Osteoblast (primary cell): ENCODE measurements around the gene TBCD. TPM values are rescaled to one million over a fixed set of nuclear protein-coding genes. Genes with fewer than 3 reads are reported as not detected.
A peak's percentile ranks its signal among the peaks of the same experiment; 100 is the strongest.

ENCODE experiments used
- DNase-seq: peaks from one replicate; pipeline ENCODE4 v3.0.0; 2011; ENCODE audit warnings: low spot score, mixed read lengths; ENCODE audit not compliant: insufficient read length; ENCODE audit errors: missing footprints
- H2AFZ ChIP-seq: 2 replicates; pipeline ENCODE4 v1.6.0; 2011; ENCODE audit warnings: mild to moderate bottlenecking, low read length
- H3K27ac ChIP-seq: 2 replicates; pipeline ENCODE4 v1.5.1; 2011; ENCODE audit warnings: mild to moderate bottlenecking, low read depth, low read length, moderate library complexity
- H3K27me3 ChIP-seq: 2 replicates; pipeline ENCODE4 v1.6.0; 2012; ENCODE audit warnings: mild to moderate bottlenecking, control low read depth, inconsistent platforms, low read length, moderate library complexity; ENCODE audit not compliant: insufficient read depth
- H3K36me3 ChIP-seq: 2 replicates; pipeline ENCODE4 v1.5.1; 2011; ENCODE audit warnings: mild to moderate bottlenecking, low read length, control low read depth, moderate library complexity; ENCODE audit not compliant: insufficient read depth
- H3K4me1 ChIP-seq: 2 replicates; pipeline ENCODE4 v1.5.1; 2011; ENCODE audit warnings: mild to moderate bottlenecking, low read length, control low read depth, moderate library complexity; ENCODE audit not compliant: insufficient read depth
- H3K4me2 ChIP-seq: 2 replicates; pipeline ENCODE4 v1.6.0; 2011; ENCODE audit warnings: mild to moderate bottlenecking, low read length; ENCODE audit not compliant: insufficient read depth
- H3K4me3 ChIP-seq: fragments of 200-600 bp; sonication (generic); 3 replicates; pipeline ENCODE4 v1.5.1; 2012; ENCODE audit warnings: mild to moderate bottlenecking, low read length, inconsistent platforms; ENCODE audit not compliant: insufficient read depth
- H3K79me2 ChIP-seq: 2 replicates; pipeline ENCODE4 v1.6.0; 2012; ENCODE audit warnings: mild to moderate bottlenecking, low read length, control low read depth, inconsistent platforms; ENCODE audit not compliant: insufficient read depth
- H3K9me3 ChIP-seq: 2 replicates; pipeline ENCODE4 v1.5.1; 2011; ENCODE audit warnings: low read depth, low read length, control low read depth
- H4K20me1 ChIP-seq: 2 replicates; pipeline ENCODE4 v1.6.0; 2012; ENCODE audit warnings: mild to moderate bottlenecking, low read length, control low read depth; ENCODE audit not compliant: insufficient read depth
- CTCF ChIP-seq: IDR thresholded peaks from 2 replicates; pipeline ENCODE4 v1.5.1; 2011; ENCODE audit warnings: mild to moderate bottlenecking, low read depth, low read length, moderate library complexity; ENCODE audit errors: extremely low read depth
- total RNA-seq: library from RNA; depleted of rRNA; stranded (reverse); fragments of >200 nt; gene quantifications from 2 replicates; pipeline ENCODE4 v1.2.3, GENCODE V29; 2012

Gene TBCD
- total RNA-seq, 1 donor: 29.0 TPM

- Histone ChIP-seq H4K20me1 (no peaks in the 10 kb centered on the region), H3K4me1 (no peaks in the 10 kb centered on the region), H3K36me3 (no peaks in the 10 kb centered on the region), H3K4me2 (no peak overlapping the region), H2AFZ (no peak overlapping the region), H3K4me3 (no peak overlapping the region), H3K27ac (no peak overlapping the region), H3K79me2 (peaks cover 12% of the 10 kb centered on the region), H3K27me3 (no peaks in the 10 kb centered on the region), H3K9me3 (no peaks in the 10 kb centered on the region)
- no peak for TF ChIP-seq CTCF
- DNase-seq: peak; percentile 74
Observed at GRCh38 chr17:82808006-82808405, 56.1 kb downstream of the TBCD start.

DNA sequence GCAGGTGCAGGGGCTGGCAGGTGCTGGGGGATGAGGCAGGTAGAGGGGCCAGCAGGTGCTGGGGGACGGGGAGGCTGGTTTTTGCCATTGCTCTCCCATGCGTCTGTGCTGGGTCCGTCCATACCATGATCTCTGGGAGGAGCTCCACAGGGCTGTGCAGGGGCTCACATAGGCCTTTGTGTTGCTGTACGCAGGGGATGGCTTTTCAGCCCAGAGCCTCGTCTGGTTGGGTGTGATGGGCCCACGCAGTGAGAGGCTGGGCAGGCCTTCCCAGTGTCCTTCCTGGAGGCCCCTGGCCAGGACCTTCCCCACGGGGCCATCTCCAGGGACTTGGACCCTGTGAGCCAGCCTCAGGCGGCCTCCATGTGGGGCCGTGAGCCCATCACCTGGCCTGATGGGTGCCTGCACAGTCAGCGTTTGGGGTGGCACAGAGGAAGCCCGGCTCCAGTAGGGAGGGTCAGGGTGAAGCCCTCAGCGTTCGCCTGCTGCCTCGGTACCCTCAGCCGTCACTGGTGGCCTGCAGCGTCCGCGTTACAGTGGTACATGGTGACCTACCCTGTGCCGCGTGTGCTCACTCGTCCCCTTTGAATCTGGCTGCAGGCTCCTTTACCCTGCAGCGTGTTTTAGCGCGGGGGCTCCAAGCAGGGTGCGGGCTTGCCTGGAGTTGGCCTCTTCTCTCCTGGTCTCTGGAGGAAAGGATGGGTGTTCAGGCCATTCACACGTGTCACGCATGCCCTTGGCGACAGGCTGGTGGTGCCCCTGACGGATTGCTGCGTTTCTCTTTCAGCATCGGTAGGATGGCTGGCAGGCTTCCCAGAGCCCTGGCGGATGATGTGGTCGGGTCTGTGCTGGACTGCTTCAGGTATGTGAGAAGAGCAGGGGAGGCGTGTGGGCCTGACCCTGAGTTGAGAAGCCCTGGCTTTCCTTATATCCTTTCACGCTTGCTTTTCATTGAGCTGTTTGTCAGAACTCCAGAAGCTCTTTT lies 57.3 kb downstream of the TBCD start:
- Histone ChIP-seq H3K4me2 (no peak overlapping the region), H3K27ac (no peak overlapping the region), H4K20me1 (no peaks in the 10 kb centered on the region), H3K36me3 (peaks cover 3% of the 10 kb centered on the region), H2AFZ (no peak overlapping the region), H3K79me2 (peaks cover 6% of the 10 kb centered on the region), H3K9me3 (no peaks in the 10 kb centered on the region), H3K4me1 (no peaks in the 10 kb centered on the region), H3K27me3 (no peaks in the 10 kb centered on the region), H3K4me3 (no peak overlapping the region)
- TF ChIP-seq CTCF: no peak
- peak; percentile 81 for DNase-seq

GRCh38 chr17:82810644-82811430 lies 59.0 kb downstream of the TBCD start:
- no peaks in the 10 kb centered on the region for H3K4me1 ChIP-seq
- TF ChIP-seq CTCF: no peak

DNA sequence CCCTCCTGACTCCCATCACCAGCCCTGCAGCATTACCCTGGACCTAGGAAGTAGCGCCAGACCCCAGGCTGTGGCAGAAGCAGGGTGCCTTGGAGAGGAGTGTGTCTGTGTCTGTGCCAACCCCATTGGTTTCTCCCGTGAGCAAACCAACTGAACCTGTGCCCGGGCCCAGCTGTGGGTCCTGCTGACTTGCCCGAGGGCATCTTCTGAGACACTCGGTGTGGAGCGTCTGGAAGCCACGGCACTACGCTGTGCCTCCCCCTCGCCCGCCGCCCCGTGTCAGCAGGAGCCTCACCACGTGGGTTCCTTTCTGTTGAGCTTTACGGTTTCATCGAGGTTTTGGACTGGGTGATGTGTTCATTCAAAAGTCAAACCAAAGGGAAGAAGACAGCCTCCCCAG lies 60.2 kb downstream of the TBCD start:
- Histone ChIP-seq H3K4me2 (no peak overlapping the region), H3K4me3 (no peak overlapping the region), H2AFZ (no peak overlapping the region), H3K9me3 (no peaks in the 10 kb centered on the region), H3K27ac (no peak overlapping the region), H3K79me2 (no peaks in the 10 kb centered on the region), H4K20me1 (no peaks in the 10 kb centered on the region), H3K4me1 (no peaks in the 10 kb centered on the region), H3K27me3 (no peaks in the 10 kb centered on the region), H3K36me3 (peaks cover 6% of the 10 kb centered on the region)
- no peak for DNase-seq
- TF ChIP-seq CTCF: no peak

More at GRCh38 chr17:82810644-82811430, 59.0 kb downstream of the TBCD start:
- no peaks in the 10 kb centered on the region for H3K9me3 ChIP-seq
- no peaks in the 10 kb centered on the region for H4K20me1 ChIP-seq
- H3K27ac ChIP-seq: no peak overlapping the region
- H3K36me3 ChIP-seq: peaks cover 6% of the 10 kb centered on the region
- no peaks in the 10 kb centered on the region for H3K27me3 ChIP-seq
- peak; percentile 41 for DNase-seq
- no peak overlapping the region for H2AFZ ChIP-seq
- H3K4me2 ChIP-seq: no peak overlapping the region
- no peaks in the 10 kb centered on the region for H3K79me2 ChIP-seq
- H3K4me3 ChIP-seq: no peak overlapping the region
